ENCODE measurements around the gene COL24A1.

GRCh38 chr1:86069757-86070145 lies 86.8 kb downstream of the COL24A1 start:
- no peak for TF ChIP-seq POLR2A (IDR thresholded peaks at IDR 0.05)
- no peak for TF ChIP-seq POLR2AphosphoS5 (IDR thresholded peaks at IDR 0.05)
- TF ChIP-seq, protein P1, sequence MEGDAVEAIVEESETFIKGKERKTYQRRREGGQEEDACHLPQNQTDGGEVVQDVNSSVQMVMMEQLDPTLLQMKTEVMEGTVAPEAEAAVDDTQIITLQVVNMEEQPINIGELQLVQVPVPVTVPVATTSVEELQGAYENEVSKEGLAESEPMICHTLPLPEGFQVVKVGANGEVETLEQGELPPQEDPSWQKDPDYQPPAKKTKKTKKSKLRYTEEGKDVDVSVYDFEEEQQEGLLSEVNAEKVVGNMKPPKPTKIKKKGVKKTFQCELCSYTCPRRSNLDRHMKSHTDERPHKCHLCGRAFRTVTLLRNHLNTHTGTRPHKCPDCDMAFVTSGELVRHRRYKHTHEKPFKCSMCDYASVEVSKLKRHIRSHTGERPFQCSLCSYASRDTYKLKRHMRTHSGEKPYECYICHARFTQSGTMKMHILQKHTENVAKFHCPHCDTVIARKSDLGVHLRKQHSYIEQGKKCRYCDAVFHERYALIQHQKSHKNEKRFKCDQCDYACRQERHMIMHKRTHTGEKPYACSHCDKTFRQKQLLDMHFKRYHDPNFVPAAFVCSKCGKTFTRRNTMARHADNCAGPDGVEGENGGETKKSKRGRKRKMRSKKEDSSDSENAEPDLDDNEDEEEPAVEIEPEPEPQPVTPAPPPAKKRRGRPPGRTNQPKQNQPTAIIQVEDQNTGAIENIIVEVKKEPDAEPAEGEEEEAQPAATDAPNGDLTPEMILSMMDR (IDR thresholded peaks at IDR 0.05) = no peak

Measured in breast epithelium (tissue), 3 donors.